Endothelial cell of umbilical vein (primary cell): ENCODE measurements around the gene C1orf35.

ENCODE experiments used
- EZH2 ChIP-seq: IDR thresholded peaks from 2 replicates; pipeline ENCODE4 v1.6.1; 2012; ENCODE audit warnings: borderline replicate concordance, low read depth, mild to moderate bottlenecking, moderate library complexity, low read length, inconsistent platforms; ENCODE audit not compliant: severe bottlenecking
- FOS ChIP-seq: IDR thresholded peaks from 2 replicates; pipeline ENCODE4 v1.6.1; 2011; ENCODE audit warnings: mild to moderate bottlenecking, low read length, moderate library complexity, borderline replicate concordance; ENCODE audit not compliant: insufficient read depth
- GATA2 ChIP-seq: IDR thresholded peaks from 2 replicates; pipeline ENCODE4 v1.7.0; 2011; ENCODE audit warnings: low read depth, mild to moderate bottlenecking, moderate library complexity, mixed read lengths, low read length; ENCODE audit not compliant: insufficient read length, insufficient read depth
- MYC ChIP-seq: IDR thresholded peaks from one replicate; pipeline ENCODE4 v1.6.1; 2011; ENCODE audit warnings: mild to moderate bottlenecking, low read depth, low read length
- POLR2A ChIP-seq: IDR thresholded peaks from 2 replicates; pipeline ENCODE4 v1.6.1; 2012; ENCODE audit warnings: low read depth, mild to moderate bottlenecking, control low read depth, low read length
- POLR2AphosphoS5 ChIP-seq: IDR thresholded peaks from 2 replicates; pipeline ENCODE4 v1.6.1; 2012; ENCODE audit warnings: low read depth, mild to moderate bottlenecking, control low read depth, low read length, moderate library complexity; ENCODE audit not compliant: insufficient read depth
- TF ChIP-seq, protein P1 (sequence below), 2 donors: IDR thresholded peaks; 1 replicate in 1 of 2; 2 replicates in 1 of 2; pipeline ENCODE4 v1.5.1; 2011; ENCODE audit warnings: low read length in 2 of 2, mild to moderate bottlenecking in 2 of 2, moderate library complexity in 2 of 2, control low read depth in 1 of 2, inconsistent platforms in 1 of 2, low read depth in 1 of 2; ENCODE audit not compliant: insufficient read depth in 1 of 2; ENCODE audit errors: extremely low read depth in 1 of 2
- TF ChIP-seq, protein P2 (sequence below): IDR thresholded peaks from 2 replicates; pipeline ENCODE4 v1.6.1; 2011; ENCODE audit not compliant: insufficient read depth, insufficient read length

DNA sequence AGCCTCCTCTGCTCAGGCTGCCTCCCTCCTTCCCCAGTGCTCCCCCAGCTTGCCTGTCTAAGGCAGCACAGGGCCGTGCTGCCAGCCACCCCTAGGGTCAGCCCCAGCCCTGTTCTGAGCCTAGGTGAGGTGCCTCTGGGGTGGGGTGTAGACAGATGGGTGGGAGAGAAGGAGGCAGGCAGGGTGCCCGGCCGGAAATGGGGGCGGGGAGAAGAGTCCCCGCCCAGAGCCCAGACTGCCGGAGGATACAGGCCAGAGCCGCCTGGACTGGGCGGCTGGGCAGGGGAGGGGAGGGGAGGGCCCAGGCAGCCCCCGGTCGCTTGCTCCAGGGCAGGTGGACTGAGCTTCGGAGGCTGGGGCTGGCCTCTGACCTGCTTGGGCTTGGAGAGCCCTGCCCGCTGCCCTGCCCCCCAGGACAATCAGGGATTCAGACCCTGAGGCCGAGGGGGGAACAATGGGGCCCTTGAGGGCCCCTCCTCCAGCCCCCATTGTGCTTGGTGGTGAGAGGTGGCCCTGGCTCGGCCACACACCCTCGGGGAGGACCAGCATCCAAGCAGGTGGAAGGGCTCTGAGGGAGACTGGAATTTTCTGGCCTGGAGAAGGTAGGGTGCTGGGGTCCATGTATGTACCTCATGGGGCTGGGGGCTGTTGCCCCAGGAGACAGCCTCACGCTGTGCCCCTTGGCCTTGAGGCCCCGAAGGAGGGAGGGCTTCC is 46.4 kb upstream of the C1orf35 start, which contains the start of gene GJC2:
- TF ChIP-seq, protein P1, sequence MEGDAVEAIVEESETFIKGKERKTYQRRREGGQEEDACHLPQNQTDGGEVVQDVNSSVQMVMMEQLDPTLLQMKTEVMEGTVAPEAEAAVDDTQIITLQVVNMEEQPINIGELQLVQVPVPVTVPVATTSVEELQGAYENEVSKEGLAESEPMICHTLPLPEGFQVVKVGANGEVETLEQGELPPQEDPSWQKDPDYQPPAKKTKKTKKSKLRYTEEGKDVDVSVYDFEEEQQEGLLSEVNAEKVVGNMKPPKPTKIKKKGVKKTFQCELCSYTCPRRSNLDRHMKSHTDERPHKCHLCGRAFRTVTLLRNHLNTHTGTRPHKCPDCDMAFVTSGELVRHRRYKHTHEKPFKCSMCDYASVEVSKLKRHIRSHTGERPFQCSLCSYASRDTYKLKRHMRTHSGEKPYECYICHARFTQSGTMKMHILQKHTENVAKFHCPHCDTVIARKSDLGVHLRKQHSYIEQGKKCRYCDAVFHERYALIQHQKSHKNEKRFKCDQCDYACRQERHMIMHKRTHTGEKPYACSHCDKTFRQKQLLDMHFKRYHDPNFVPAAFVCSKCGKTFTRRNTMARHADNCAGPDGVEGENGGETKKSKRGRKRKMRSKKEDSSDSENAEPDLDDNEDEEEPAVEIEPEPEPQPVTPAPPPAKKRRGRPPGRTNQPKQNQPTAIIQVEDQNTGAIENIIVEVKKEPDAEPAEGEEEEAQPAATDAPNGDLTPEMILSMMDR (IDR thresholded peaks at IDR 0.05; ENCODE audit: extremely low read depth in 1 of 2, insufficient read depth in 1 of 2, low read depth in 1 of 2, low read length in 2 of 2) = no peak
- TF ChIP-seq EZH2 = no peak
- TF ChIP-seq POLR2AphosphoS5 = no peak
- TF ChIP-seq MYC = no peak
- no peak for TF ChIP-seq POLR2A
- TF ChIP-seq, protein P2, sequence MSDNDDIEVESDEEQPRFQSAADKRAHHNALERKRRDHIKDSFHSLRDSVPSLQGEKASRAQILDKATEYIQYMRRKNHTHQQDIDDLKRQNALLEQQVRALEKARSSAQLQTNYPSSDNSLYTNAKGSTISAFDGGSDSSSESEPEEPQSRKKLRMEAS = no peak
- no peak for TF ChIP-seq GATA2
- TF ChIP-seq FOS = no peak
